Spleen (tissue), 11 donors: Measurements from ENCODE around the gene RGS19. TPM values are rescaled to one million over a fixed set of nuclear protein-coding genes. Genes with fewer than 3 reads are reported as not detected.

Source experiments
- DNase-seq: peaks from one replicate; pipeline ENCODE4 v3.0.0-alpha.2; 2020
- H3K27ac ChIP-seq, 8 donors: fragments of 200-600 bp; sonication (generic) in 7 of 8; 1 replicate in 4 of 8; 2 replicates in 4 of 8; pipeline versions ENCODE4 v1.5.0 to v1.8.0; 2016 to 2021; ENCODE audit warnings: inconsistent platforms in 4 of 8, mild to moderate bottlenecking in 4 of 8, moderate library complexity in 1 of 8
- H3K27me3 ChIP-seq, 7 donors: fragments of 200-600 bp; sonication (generic) in 6 of 7; replicated peaks in 1 of 7; 1 replicate in 4 of 7; 2 replicates in 3 of 7; pipeline versions ENCODE4 v1.5.0 to v1.8.0; 2016 to 2021; ENCODE audit warnings: inconsistent platforms in 3 of 7, mild to moderate bottlenecking in 1 of 7
- H3K36me3 ChIP-seq, 6 donors: fragments of 200-600 bp; sonication (generic) in 5 of 6; 1 replicate in 4 of 6; 2 replicates in 2 of 6; pipeline versions ENCODE4 v1.5.0 to v1.8.0; 2016 to 2021; ENCODE audit warnings: inconsistent platforms in 2 of 6
- H3K4me1 ChIP-seq, 6 donors: fragments of 200-600 bp; sonication (generic) in 5 of 6; 1 replicate in 3 of 6; 2 replicates in 3 of 6; pipeline versions ENCODE4 v1.5.0 to v1.8.0; 2016 to 2021; ENCODE audit warnings: inconsistent platforms in 3 of 6
- H3K4me3 ChIP-seq, 8 donors: fragments of 200-600 bp; sonication (generic) in 7 of 8; 1 replicate in 4 of 8; 2 replicates in 4 of 8; pipeline versions ENCODE4 v1.5.0 to v1.8.0; 2016 to 2021; ENCODE audit warnings: inconsistent platforms in 4 of 8, mild to moderate bottlenecking in 4 of 8, moderate library complexity in 2 of 8
- H3K9me3 ChIP-seq, 8 donors: fragments of 200-600 bp; sonication (generic) in 7 of 8; 1 replicate in 4 of 8; 2 replicates in 4 of 8; pipeline versions ENCODE4 v1.5.0 to v1.8.0; 2016 to 2021; ENCODE audit warnings: inconsistent platforms in 4 of 8
- CTCF ChIP-seq, 11 experiments: fragments of 200-600 bp in 7 of 11; fragments of 450-650 bp in 4 of 11; sonication (generic) in 4 of 11; IDR thresholded peaks in 8 of 11; conservative IDR thresholded peaks in 3 of 11; 1 replicate in 7 of 11; 2 replicates in 4 of 11; pipeline versions ENCODE4 v1.4.0 to v1.8.0; 2016 to 2021; ENCODE audit warnings: antibody characterized with exemption in 11 of 11, inconsistent platforms in 4 of 11, mild to moderate bottlenecking in 1 of 11
- POLR2A ChIP-seq, 3 donors: fragments of 450-650 bp; IDR thresholded peaks; one replicate each; pipeline ENCODE4 v1.5.1; 2017; ENCODE audit warnings: antibody characterized with exemption in 3 of 3, mild to moderate bottlenecking in 1 of 3
- POLR2AphosphoS5 ChIP-seq, 3 donors: sonication (generic); formaldehyde crosslinking; IDR thresholded peaks; one replicate each; pipeline ENCODE4 v1.5.1; 2017; ENCODE audit warnings: antibody characterized with exemption in 3 of 3
- WGBS, 5 donors: extraction: QIAGEN DNeasy Blood & Tissue Kit in 3 of 5; methylation state at CpG; one replicate each; pipeline versions ENCODE4 v1.1.5 to v1.1.7; 2013 to 2018; 5-methylcytosine and 5-hydroxymethylcytosine counted together
- intact Hi-C: fragments of 100-400 bp; cut with DNase I; formaldehyde crosslinking; loops from one replicate; pipeline ENCODE4 v1.15.0; 2023; ENCODE audit warnings: low total_unique reads
- polyA plus RNA-seq, 3 donors: library from polyadenylated mRNA; stranded (reverse); fragments of 200-250 nt; gene quantifications; one replicate each; pipeline ENCODE4 v1.2.1, GENCODE V29; 2013
- total RNA-seq, 7 donors: library from RNA; depleted of rRNA in 3 of 7; stranded (reverse); fragments of >200 nt in 3 of 7; fragmentation: NEBNext Ultra II Directional in 4 of 7; extraction: Animal tissue kit (Norgen Biotek cat#: 25700) in 4 of 7; gene quantifications; one replicate each; pipeline versions ENCODE4 v1.1.0 to v1.2.1, GENCODE V29; 2016 to 2021
- donor health status: healthy with polysubstance abuse.
- donor health status: DM: no; HTN: no; CAD: no; lungs with moderate emphysema.
- donor health status: DM: no; HTN: no; CAD: no.
- donor health status: Bipolar disorder and iron deficiency.
- donor health status: healthy.
- donor health status: DM: no; HTN: no; CAD: no.
- donor health status: DM: yes; HTN: yes; CAD: no.

The RGS19 gene
- total and polyA plus RNA-seq, 10 donors: 80.4 to 186 (median 102) TPM

DNA sequence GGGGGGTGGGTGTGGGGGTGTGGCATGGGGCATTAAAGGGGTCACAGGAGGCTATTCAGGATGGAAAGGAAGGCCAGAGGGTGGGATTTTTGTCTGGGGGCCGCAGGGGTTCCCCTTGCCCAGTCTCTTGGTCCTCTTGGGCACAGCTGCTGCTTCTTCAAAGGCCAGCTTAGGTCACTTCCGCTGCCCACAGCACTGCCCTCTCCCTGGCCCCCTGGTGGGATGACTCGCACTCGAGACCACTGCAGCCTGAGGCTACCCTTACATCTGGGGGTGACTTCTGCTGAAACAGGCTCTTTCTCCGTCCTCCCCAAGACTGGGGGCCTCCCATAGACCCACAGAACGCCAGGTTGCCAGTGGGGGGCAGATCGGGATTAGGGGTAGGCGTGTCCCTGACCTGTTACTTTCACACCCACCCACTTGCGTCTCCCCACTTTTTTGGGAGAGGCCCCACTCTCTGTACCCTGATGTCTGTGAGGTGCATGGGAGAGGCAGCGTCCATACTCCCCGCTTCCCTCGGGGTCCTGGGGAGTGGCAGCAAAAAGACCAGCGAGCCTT is 3.6 kb upstream of the RGS19 start:
- no peak for DNase-seq
- Histone ChIP-seq H3K4me1 (peaks cover 13 to 65% (median 61%) of the 10 kb centered on the region in 6 donors), H3K27ac (peak overlapping the region in 3 of 8 donors; percentile 47 to 93 (median 62)), H3K4me3 (peak overlapping the region; percentile 22 to 88 (median 60)), H3K36me3 (no peaks in the 10 kb centered on the region), H3K27me3 (peaks cover 0 to 33% (median 17%) of the 10 kb centered on the region in 7 donors), H3K9me3 (peaks cover 0 to 8% (median 5%) of the 10 kb centered on the region in 8 donors)
- intact Hi-C loops: loop anchor here (5.0 kb wide), 1 partner anchor 39 kb away; no protein-coding TSS in a partner anchor
- WGBS, 5 donors: 10 to 16% (median 11%) methylated on average over 12 to 13 of the region's 13 CpGs
- no peak for TF ChIP-seq CTCF (IDR thresholded peaks at IDR 0.05 in 8 of 11, conservative IDR thresholded peaks at IDR 0.05 in 3 of 11)
- TF ChIP-seq POLR2AphosphoS5 (IDR thresholded peaks at IDR 0.05): no peak
- no peak for TF ChIP-seq POLR2A (IDR thresholded peaks at IDR 0.05)

GRCh38 chr20:64082126-64082731 is 2.9 kb upstream of the RGS19 start:
- Histone ChIP-seq H3K4me3 (peak overlapping the region in 1 of 8 donors; percentile 88), H3K9me3 (peaks cover 0 to 4% (median 0%) of the 10 kb centered on the region in 8 donors), H3K36me3 (peaks cover 0 to 4% (median 0%) of the 10 kb centered on the region in 6 donors), H3K4me1 (peaks cover 18 to 72% (median 67%) of the 10 kb centered on the region in 6 donors), H3K27ac (peak overlapping the region in 4 of 8 donors; percentile 7 to 97 (median 62)), H3K27me3 (peaks cover 0 to 33% (median 17%) of the 10 kb centered on the region in 7 donors)
- no peak for TF ChIP-seq CTCF (IDR thresholded peaks at IDR 0.05 in 8 of 11, conservative IDR thresholded peaks at IDR 0.05 in 3 of 11)
- TF ChIP-seq POLR2AphosphoS5 (IDR thresholded peaks at IDR 0.05): peak in 1 of 3 donors; percentile 12
- DNase-seq: no peak
- WGBS, 5 donors: 13 to 23% (median 15%) methylated on average over 13 of the region's 13 CpGs
- intact Hi-C loops: loop anchor here (5.0 kb wide), 1 partner anchor 40 kb away; no protein-coding TSS in a partner anchor

GRCh38 chr20:64081624-64081964 is 2.3 kb upstream of the RGS19 start:
- peaks cover 0 to 10% (median 0%) of the 10 kb centered on the region in 6 donors for H3K36me3 ChIP-seq
- peaks cover 0 to 33% (median 17%) of the 10 kb centered on the region in 7 donors for H3K27me3 ChIP-seq
- intact Hi-C loops: loop anchor here (5.0 kb wide), 1 partner anchor 41 kb away; no protein-coding TSS in a partner anchor
- TF ChIP-seq CTCF (IDR thresholded peaks at IDR 0.05 in 8 of 11, conservative IDR thresholded peaks at IDR 0.05 in 3 of 11) (no peak), POLR2AphosphoS5 (IDR thresholded peaks at IDR 0.05) (no peak), POLR2A (IDR thresholded peaks at IDR 0.05) (no peak)
- peak overlapping the region in 1 of 8 donors; percentile 96 for H3K4me3 ChIP-seq
- H3K4me1 ChIP-seq: peaks cover 24 to 78% (median 73%) of the 10 kb centered on the region in 6 donors
- H3K9me3 ChIP-seq: peaks cover 0 to under 1% (median 0%) of the 10 kb centered on the region in 8 donors
- no peak for DNase-seq
- 89 to 94% (median 93%) methylated on average over 6 of the region's 6 CpGs for WGBS, 5 donors
- H3K27ac ChIP-seq: peak overlapping the region in 4 of 8 donors; percentile 7 to 97 (median 62)
